Kidney capillary endothelial cell (primary cell): ENCODE results near the gene NTNG1.

Source experiments
- DNase-seq: peaks from one replicate; pipeline ENCODE4 v3.0.0-alpha.2; 2018; ENCODE audit warnings: low spot score

NTNG1 gene

GRCh38 chr1:107342316-107342715 lies 201.5 kb downstream of the NTNG1 start:
- DNase-seq = no peak

DNA sequence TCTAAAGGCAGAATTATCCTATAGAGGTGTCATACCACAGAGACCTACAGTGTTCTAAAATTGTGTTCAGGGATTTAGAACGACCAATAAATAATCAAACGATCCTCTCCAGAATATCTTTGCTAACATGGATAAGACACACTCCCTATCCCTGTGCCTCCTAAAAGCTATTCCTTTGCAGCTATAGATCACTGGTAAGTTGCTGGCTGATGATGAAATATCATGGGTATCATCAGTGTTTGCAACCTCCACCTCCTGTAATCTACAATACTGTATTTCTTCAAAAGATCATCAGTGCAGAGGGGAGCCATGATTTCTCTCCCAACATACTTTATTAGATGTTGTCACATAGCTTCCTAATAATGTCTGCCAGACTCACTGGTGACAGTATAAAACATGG lies 201.9 kb downstream of the NTNG1 start:
- no peak for DNase-seq

GRCh38 chr1:107343601-107344000 lies 202.8 kb downstream of the NTNG1 start:
- no peak for DNase-seq

DNA sequence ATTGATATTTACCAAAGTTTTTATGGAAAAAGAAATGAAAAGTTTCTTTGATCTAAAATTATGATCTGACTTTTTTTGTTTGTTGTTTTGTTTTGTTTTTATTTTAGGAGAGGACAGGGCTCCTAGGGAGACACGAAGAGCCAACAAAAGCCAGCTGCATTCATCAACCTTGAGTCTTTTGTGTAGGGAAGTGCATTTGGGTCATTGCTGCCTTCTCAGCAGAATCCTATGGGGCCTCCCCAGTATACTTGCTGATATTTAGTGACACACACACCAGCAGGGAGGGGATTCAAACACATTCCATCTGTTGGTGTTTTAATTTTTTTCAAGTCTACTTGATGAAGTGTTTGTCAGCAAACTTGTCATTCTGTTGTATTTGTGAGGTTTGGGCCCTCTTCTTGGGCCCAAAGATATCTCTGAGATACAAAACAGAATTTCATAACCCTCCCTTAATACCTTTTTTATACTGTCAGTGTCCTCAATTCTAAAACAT lies 203.5 kb downstream of the NTNG1 start:
- DNase-seq = no peak

DNA sequence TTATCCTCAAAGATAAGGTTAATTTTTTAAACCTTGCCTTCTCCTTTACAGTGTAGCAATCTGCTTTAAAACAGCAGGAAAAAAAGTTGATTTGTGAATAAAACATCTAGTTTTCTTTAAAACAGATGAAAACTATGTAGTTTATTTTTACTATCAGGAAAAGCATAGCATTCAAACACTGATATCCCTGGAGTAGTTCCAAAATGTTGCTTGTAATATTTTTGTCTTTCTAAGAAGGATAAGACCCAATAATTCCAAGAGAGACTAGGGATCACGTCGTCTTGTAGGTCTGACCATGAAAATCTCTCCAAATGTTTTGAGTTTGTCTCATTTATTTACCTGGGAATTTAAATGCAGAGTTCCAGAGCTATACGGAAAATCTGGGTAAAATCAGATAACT lies 204.0 kb downstream of the NTNG1 start:
- no peak for DNase-seq

GRCh38 chr1:107352850-107353249 lies 212.0 kb downstream of the NTNG1 start:
- no peak for DNase-seq

- DNase-seq = no peak
These were observed 216.5 kb downstream of the NTNG1 start for GRCh38 chr1:107357376-107357775.

DNA sequence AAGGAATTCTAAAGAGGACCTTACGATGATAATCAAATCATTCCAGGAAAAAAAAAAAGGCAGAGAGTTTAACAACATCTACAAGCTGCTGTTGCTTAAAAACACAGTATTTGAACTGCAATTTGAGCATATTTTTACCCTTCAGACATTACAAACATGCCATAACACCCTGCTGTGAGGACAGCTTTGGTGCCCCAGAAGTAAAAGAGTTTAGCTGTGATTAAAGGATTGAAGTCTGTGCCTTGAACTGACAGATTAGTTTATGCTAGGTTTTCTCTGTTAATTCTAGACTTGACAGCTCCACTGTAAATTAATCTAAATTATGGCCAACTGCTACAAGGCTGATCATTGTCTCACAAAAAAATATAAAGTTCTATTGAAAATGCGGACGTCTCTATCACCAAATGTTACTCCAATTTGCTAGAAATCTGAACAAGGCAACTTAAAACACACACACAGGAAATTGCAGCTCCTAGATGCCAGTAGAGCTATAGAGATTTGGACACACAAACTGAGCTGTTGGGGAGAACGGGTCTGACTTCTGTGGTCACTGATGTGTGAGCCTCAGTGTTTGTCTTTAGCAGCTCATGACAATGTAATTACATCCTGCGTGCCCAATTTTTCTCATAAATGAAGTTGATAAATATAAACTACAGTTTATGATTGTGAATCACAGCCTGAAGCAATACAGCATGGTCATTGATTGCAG lies 217.9 kb downstream of the NTNG1 start:
- no peak for DNase-seq

DNA sequence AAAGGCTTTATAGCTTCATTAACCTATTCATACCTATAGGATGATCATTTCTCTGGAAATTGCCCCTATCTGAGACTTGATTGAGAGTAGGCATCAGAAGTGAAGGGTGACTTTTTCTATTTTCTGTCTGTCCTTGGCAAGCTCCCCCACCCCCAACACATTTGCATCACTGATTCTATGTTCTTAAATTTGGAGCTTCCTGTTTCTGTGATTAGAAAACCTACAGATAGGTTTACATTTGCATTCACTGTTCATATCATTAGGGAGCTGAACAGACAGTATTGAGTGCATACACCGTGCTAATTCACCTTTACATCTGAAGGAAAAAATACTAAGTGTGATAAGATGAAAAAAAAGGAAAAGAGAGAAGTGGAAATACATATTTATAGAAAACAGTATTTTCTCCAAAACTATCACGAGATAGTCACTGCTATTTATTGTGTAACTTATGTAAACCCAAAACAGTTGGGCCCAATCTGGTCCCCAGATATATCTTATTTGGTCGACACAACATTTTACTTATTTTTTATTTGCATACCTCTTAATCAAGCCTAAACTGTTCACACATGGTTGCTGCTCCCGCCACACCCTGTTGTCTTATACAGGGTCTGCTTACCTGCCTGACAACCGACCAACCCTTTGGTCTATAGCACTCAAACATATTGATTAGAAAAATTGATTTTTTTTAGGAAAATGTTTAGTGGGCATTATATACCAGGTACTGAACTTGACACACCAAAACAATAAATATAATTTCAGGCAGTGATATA lies 218.8 kb downstream of the NTNG1 start:
- no peak for DNase-seq

GRCh38 chr1:107362468-107363140 lies 221.8 kb downstream of the NTNG1 start:
- DNase-seq = no peak

DNA sequence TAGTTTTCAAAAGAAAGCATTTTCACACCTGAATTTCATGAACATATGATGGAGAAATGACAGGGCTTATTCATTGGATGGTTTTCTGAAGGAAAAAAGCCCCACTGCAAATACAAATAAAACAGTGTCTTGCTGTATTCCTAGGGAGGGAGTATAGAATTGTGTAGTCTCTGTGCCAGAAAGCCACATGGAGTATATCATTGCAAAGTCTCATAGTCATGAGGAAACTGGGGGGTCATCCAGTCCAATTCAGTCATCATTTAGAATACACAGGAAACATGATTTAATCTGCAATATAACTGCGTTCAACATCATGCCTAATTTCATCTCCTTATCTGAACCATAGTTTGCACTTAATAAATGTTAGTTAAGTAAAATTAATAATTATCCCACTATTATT lies 222.3 kb downstream of the NTNG1 start:
- no peak for DNase-seq

DNA sequence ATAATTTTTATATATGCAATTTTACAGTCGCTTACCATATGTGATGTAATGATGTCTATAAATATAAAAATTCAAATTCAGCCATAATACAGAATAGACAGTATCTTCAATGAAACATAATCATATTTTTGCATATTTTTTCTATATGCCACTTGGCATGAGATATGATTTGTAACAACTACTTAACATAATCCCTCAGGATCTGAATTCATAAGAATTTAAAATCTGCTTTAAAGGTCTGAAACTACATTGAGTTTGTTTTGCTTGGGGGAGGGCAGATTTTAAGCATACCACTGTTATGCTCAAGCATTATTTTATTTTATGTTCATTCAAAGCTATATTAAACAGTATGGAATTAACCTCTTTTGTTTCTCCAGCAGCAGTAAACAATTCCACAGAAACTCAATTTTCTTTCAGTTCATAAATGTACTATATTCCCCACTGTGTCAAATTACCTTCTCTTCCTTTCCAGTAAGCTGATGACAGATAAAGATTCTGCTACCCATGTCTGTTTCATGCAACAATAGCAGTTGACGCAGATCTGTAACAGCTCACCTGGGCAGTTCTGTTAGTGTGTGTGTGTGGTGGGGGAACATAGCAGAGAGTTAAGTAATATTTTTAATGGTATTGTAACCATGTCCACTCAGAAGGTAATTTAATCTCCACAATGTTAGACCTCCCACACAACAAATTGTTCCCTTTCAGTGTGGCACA lies 224.8 kb downstream of the NTNG1 start:
- DNase-seq = no peak

DNA sequence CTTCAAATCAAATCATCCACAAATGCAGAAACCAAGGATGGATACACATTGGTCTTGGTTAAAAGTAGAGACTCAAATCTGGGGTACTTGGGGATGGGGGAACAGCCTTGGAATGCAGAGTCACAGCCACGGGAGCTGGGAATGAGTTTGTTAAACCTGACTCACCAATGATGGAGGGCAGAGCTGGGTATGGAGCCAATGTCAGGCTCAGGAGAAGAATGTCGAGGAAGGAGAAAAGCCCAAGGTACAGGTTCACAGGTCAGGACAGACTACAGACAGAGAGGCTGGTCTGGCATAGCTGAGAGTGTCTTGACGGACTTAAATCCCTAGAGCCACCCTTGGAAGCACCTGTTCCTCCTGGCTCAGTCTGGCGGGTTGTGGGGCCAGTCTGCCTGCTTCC lies 237.6 kb downstream of the NTNG1 start:
- DNase-seq = no peak

DNA sequence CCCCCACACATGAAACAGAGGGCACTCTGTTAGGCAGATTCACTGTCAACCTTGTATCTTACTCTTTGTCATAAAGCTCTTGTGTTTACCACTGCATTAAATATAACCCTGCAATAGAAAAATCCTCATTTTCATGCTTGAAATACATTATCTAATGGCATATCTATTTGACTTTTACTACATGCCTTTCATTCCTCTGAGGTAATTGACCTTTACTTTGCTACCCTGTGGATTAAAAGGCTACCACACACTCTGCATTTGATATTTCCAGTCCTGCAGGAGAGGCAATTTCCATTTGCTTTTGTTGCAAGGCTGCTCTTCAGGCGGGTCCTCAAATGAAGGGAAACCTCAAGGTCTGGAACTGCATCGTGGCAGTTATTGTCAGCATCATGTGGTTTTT lies 238.0 kb downstream of the NTNG1 start:
- no peak for DNase-seq

DNA sequence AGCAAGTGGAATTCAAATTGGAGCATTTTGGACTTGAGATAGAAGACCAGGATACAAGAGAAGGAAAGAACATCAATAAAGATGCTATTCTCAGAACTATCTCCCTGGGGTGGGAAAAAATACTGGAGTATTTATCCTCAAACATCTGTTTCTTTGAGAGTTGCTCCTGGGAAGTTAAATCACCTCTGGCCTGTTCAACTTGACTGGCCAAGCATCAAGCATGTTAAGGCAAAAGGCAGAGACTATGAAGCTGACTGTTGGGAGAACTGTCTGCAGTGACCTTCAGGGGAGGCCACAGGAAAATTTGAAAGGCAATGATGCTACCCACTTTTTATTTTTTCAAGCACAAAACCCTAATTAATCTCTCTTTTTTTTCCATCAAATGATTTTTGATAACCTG lies 239.0 kb downstream of the NTNG1 start:
- no peak for DNase-seq

GRCh38 chr1:107389410-107390396 lies 248.9 kb downstream of the NTNG1 start:
- no peak for DNase-seq

GRCh38 chr1:107394301-107394700 lies 253.5 kb downstream of the NTNG1 start:
- no peak for DNase-seq

- DNase-seq = no peak
These were observed 260.9 kb downstream of the NTNG1 start for GRCh38 chr1:107401704-107402103.

- no peak for DNase-seq
These were observed 263.9 kb downstream of the NTNG1 start for GRCh38 chr1:107404756-107405155.

DNA sequence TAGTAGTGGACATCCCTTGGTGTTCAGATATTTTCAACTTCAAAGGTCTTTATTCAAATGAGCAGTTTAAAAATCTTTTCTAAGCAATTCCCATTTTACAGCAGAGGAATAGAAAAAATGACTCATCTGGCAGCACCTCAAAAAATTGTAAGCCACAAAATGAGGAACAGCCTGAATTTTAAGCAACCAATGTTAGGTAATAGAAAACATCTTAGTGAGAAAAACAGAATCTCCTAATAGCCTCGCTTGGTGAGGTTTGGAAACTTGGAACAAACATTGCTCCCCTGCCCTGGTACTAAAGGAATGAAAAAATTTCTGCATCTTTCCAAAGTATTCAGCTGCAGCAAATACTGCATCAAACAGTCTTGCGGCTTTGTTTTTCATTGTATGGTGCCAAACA lies 264.4 kb downstream of the NTNG1 start:
- no peak for DNase-seq

- no peak for DNase-seq
These were observed 266.2 kb downstream of the NTNG1 start for GRCh38 chr1:107407011-107407410.
